B cell (primary cell): ENCODE data around the gene TSPAN31. TPM values are rescaled to one million over a fixed set of nuclear protein-coding genes. Genes with fewer than 3 reads are reported as not detected.

ENCODE experiments used
- ATAC-seq: fragments of 200-7000 bp; cut with Tn5 transposase; one replicate; pipeline ENCODE4 v1.10.0; 2021; ENCODE audit warnings: low read depth, mild to moderate bottlenecking, moderate number of reproducible peaks, moderate library complexity
- CTCF ChIA-PET: fragments of 350-600 bp; sonication (Branson Sonifier 250); formaldehyde crosslinking; loops from one replicate; lab custom pipeline; 2021; ENCODE audit warnings: antibody characterized with exemption, inconsistent platforms; lab: Charles Lee
- POLR2A ChIA-PET: fragments of 350-600 bp; sonication (Branson Sonifier 250); formaldehyde crosslinking; loops from one replicate; lab custom pipeline; 2021; ENCODE audit warnings: antibody characterized with exemption; lab: Charles Lee
- DNase-seq: peaks from one replicate; pipeline ENCODE4 v3.0.0; 2013
- H2AFZ ChIP-seq: 2 replicates; pipeline ENCODE4 v1.6.1; 2012; ENCODE audit warnings: mild to moderate bottlenecking, low read depth, low read length; ENCODE audit not compliant: insufficient read depth, poor library complexity, severe bottlenecking
- H3K27ac ChIP-seq, 2 donors: 1 replicate in 1 of 2; 2 replicates in 1 of 2; pipeline ENCODE4 v1.5.1; 2012 to 2013; ENCODE audit warnings: low read length in 2 of 2, mild to moderate bottlenecking in 2 of 2, moderate library complexity in 1 of 2
- H3K27me3 ChIP-seq, 4 experiments: fragments of 200-600 bp in 1 of 4; sonication (generic) in 1 of 4; replicated peaks in 1 of 4; 1 replicate in 2 of 4; 2 replicates in 2 of 4; pipeline versions ENCODE4 v1.6.1 to v1.7.0; 2013 to 2016; ENCODE audit warnings: low read length in 3 of 4, mild to moderate bottlenecking in 2 of 4, mixed read lengths in 1 of 4, moderate library complexity in 1 of 4; ENCODE audit not compliant: insufficient read depth in 4 of 4, control insufficient read depth in 3 of 4; ENCODE audit errors: control extremely low read depth in 1 of 4
- H3K36me3 ChIP-seq, 2 experiments: replicated peaks in 1 of 2; 1 replicate in 1 of 2; 2 replicates in 1 of 2; pipeline versions ENCODE4 v1.6.1 to v1.7.1; 2013; ENCODE audit warnings: low read length in 1 of 2; ENCODE audit not compliant: insufficient read depth in 2 of 2, control insufficient read depth in 1 of 2; ENCODE audit errors: control extremely low read depth in 1 of 2, extremely low read depth in 1 of 2
- H3K4me1 ChIP-seq, 2 donors: fragments of 200-600 bp in 1 of 2; sonication (generic) in 1 of 2; 1 replicate in 1 of 2; 2 replicates in 1 of 2; pipeline versions ENCODE4 v1.5.1 to v1.6.1; 2013 to 2017; ENCODE audit warnings: low read length in 2 of 2; ENCODE audit not compliant: control insufficient read depth in 2 of 2, insufficient read depth in 2 of 2
- H3K4me2 ChIP-seq: replicated peaks from 2 replicates; pipeline ENCODE3; 2012; ENCODE audit warnings: mild to moderate bottlenecking, low read depth, low read length; ENCODE audit not compliant: poor library complexity, severe bottlenecking
- H3K4me3 ChIP-seq, 5 experiments: fragments of 200-600 bp in 1 of 5; sonication (generic) in 1 of 5; 1 replicate in 3 of 5; 2 replicates in 2 of 5; pipeline versions ENCODE4 v1.5.1 to v1.7.0; 2011 to 2016; ENCODE audit warnings: low read length in 4 of 5, mild to moderate bottlenecking in 4 of 5, low read depth in 2 of 5, control low read depth in 1 of 5, moderate library complexity in 1 of 5; ENCODE audit not compliant: insufficient read depth in 1 of 5; ENCODE audit errors: control extremely low read depth in 1 of 5, extremely low read depth in 1 of 5
- H3K79me2 ChIP-seq: fragments of 200-600 bp; sonication (generic); one replicate; pipeline ENCODE4 v1.6.0; 2016; ENCODE audit warnings: low read length; ENCODE audit not compliant: control insufficient read depth, insufficient read depth
- H3K9ac ChIP-seq: fragments of 200-600 bp; sonication (generic); 2 replicates; pipeline ENCODE4 v1.6.1; 2017; ENCODE audit warnings: mild to moderate bottlenecking, low read length, moderate library complexity
- H3K9me3 ChIP-seq, 3 donors: one replicate each; pipeline versions ENCODE4 v1.6.1 to v1.7.1; 2013; ENCODE audit warnings: low read length in 2 of 3; ENCODE audit not compliant: control insufficient read depth in 2 of 3, insufficient read depth in 1 of 3; ENCODE audit errors: control extremely low read depth in 1 of 3
- H4K20me1 ChIP-seq: 2 replicates; pipeline ENCODE4 v1.6.0; 2012; ENCODE audit warnings: mild to moderate bottlenecking, low read length; ENCODE audit not compliant: insufficient read depth, control insufficient read depth, poor library complexity, severe bottlenecking
- H3K27ac Mint-ChIP-seq: one replicate; pipeline ENCODE4 v1.8.0; 2021; ENCODE audit warnings: mixed read lengths
- H3K27me3 Mint-ChIP-seq: one replicate; pipeline ENCODE4 v1.8.0; 2021; ENCODE audit warnings: mixed read lengths
- H3K4me1 Mint-ChIP-seq: one replicate; pipeline ENCODE4 v1.8.0; 2021; ENCODE audit warnings: mixed read lengths
- H3K4me3 Mint-ChIP-seq: one replicate; pipeline ENCODE4 v1.8.0; 2021; ENCODE audit warnings: mixed read lengths
- H3K9me3 Mint-ChIP-seq: one replicate; pipeline ENCODE4 v1.8.0; 2022; ENCODE audit warnings: mixed read lengths; ENCODE audit not compliant: insufficient read depth
- CTCF ChIP-seq: fragments of 200-600 bp; IDR thresholded peaks from one replicate; pipeline ENCODE4 v1.8.0; 2022; ENCODE audit warnings: antibody characterized with exemption, mild to moderate bottlenecking
- EZH2 ChIP-seq: IDR thresholded peaks from 2 replicates; pipeline ENCODE4 v1.6.1; 2012; ENCODE audit warnings: borderline replicate concordance, low read depth, mild to moderate bottlenecking, moderate library complexity, low read length; ENCODE audit not compliant: insufficient read depth, poor library complexity, severe bottlenecking
- WGBS: methylation state at CpG from one replicate; pipeline ENCODE4 v1.1.5; 2013; ENCODE audit warnings: missing lambda C conversion rate; ENCODE audit not compliant: insufficient coverage; 5-methylcytosine and 5-hydroxymethylcytosine counted together
- intact Hi-C: fragments of 100-400 bp; cut with micrococcal nuclease; formaldehyde crosslinking; loops from one replicate; pipeline ENCODE4 v1.10.0; 2022
- polyA plus RNA-seq: library from polyadenylated mRNA; depleted of rRNA; stranded (reverse); fragments of >200 nt; gene quantifications from 2 replicates; pipeline ENCODE4 v1.2.3, GENCODE V29; 2012
- total RNA-seq, 2 donors: library from RNA; stranded (reverse); fragments of 120-200 nt in 1 of 2; gene quantifications; 1 replicate in 1 of 2; 2 replicates in 1 of 2; pipeline versions ENCODE4 v1.2.3 to v1.2.4, GENCODE V29; 2013 to 2022

TSPAN31 gene
- total and polyA plus RNA-seq, 2 donors (not counting 1 experiment from before 2014, with no cell fraction given) = 24.0 to 29.6 TPM

GRCh38 chr12:57775044-57775443 is 30.2 kb downstream of the TSPAN31 start:
- H3K27ac ChIP-seq = no peak overlapping the region
- no peak for ATAC-seq
- no peak overlapping the region for H2AFZ ChIP-seq
- Mint-ChIP-seq H3K4me3 (no peak overlapping the region), H3K27me3 (no peaks in the 10 kb centered on the region), H3K9me3 (no peaks in the 10 kb centered on the region), H3K27ac (no peak overlapping the region), H3K4me1 (peaks cover 14% of the 10 kb centered on the region)
- no peaks in the 10 kb centered on the region for H3K9me3 ChIP-seq
- no peak overlapping the region for H3K4me3 ChIP-seq
- no peak overlapping the region for H3K4me2 ChIP-seq
- H3K9ac ChIP-seq = no peak overlapping the region
- ChIA-PET CTCF (interaction anchor here (0.7 to 3.1 kb wide), 3 partner anchors 9 to 131 kb away, joined by 3 to 11 read pairs (median 4); no protein-coding TSS in a partner anchor), POLR2A (interaction anchor here (0.7 kb wide), 1 partner anchor 15 kb away, joined by 4 read pairs; no protein-coding TSS in a partner anchor)
- DNase-seq = no peak
- peaks cover 10 to 20% of the 10 kb centered on the region in 2 donors for H3K4me1 ChIP-seq
- WGBS = no CpG with 5 or more reads among the region's 3 CpGs
- H4K20me1 ChIP-seq = no peaks in the 10 kb centered on the region
- H3K36me3 ChIP-seq = no peaks in the 10 kb centered on the region
- TF ChIP-seq EZH2 (no peak), CTCF (no peak)
- no peaks in the 10 kb centered on the region for H3K79me2 ChIP-seq
- H3K27me3 ChIP-seq = no peaks in the 10 kb centered on the region
- intact Hi-C loops = no loop called here

GRCh38 chr12:57775563-57776246 is 30.9 kb downstream of the TSPAN31 start:
- Histone ChIP-seq H3K27me3 (no peaks in the 10 kb centered on the region), H3K9me3 (no peaks in the 10 kb centered on the region), H3K4me3 (no peak overlapping the region), H3K4me2 (no peak overlapping the region), H3K9ac (no peak overlapping the region), H3K36me3 (no peaks in the 10 kb centered on the region), H4K20me1 (no peaks in the 10 kb centered on the region), H3K79me2 (no peaks in the 10 kb centered on the region), H3K27ac (no peak overlapping the region), H3K4me1 (peaks cover 10 to 20% of the 10 kb centered on the region in 2 donors), H2AFZ (no peak overlapping the region)
- Mint-ChIP-seq H3K4me3 (no peak overlapping the region), H3K27ac (no peak overlapping the region), H3K27me3 (no peaks in the 10 kb centered on the region), H3K9me3 (no peaks in the 10 kb centered on the region), H3K4me1 (peaks cover 12% of the 10 kb centered on the region)
- ChIA-PET POLR2A (no interaction called here), CTCF (interaction anchor here (1.1 to 3.1 kb wide), 2 partner anchors 10 to 19 kb away, joined by 4 to 11 read pairs; no protein-coding TSS in a partner anchor)
- no peak for TF ChIP-seq CTCF
- intact Hi-C loops = no loop called here
- DNase-seq = peak; percentile 10
- no peak for ATAC-seq
- 100% methylated on average over 4 of the region's 4 CpGs for WGBS
